ENCODE data around the gene YWHAQ.

YWHAQ gene

DNA sequence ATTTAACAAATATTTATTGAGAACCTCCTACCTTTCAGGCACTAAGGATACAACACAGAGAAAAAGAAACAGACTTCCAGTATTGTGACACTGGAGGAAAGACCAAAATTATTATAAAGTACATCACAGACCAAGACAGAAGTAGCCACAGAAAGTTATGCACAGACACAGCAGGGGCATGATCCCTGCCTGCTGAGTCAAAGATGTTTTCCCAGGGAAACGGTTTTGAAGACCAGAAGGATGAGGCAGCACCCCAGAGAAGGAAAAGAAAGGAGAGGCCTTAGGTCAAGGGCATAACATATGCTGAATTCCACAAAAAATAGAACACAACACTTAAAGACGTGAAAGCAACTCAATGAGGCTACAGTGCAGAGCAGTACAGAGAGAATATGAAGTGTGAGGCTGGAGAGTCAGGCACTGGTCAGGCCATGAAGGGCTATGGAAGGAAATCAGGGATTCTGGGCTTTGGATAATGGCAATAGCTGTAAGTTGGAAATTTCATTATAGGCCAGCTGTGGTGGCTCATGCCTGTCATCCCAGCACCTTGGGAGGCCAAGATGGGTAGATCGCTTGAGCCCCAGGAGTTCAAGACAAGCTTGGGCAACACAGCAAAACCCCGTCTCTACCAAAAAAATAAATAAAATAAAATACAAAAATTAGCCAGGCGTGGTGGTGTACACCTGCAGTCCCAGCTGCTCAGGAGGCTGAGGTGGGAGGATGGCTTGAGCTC lies 83.4 kb downstream of the YWHAQ start:
- no peak for DNase-seq

DNA sequence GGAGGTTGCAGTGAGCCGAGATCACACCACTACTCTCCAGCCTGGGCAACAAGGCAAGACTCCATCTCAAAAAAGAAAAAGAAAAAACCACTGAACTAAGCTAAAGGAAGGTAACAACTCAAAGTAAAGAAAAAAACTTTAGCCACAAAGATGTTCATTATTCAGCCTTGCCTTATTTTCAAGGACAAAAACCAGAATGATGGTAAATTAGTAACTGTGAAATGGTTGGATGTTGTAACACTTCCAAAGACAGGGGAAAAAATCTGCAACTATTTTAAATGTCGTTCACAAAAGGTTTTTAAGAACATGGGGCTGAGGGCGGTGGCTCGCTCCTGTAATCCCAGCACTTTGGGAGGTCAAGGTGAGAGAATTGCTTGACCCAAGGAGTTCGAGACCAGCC lies 85.3 kb downstream of the YWHAQ start:
- no peak for DNase-seq

- DNase-seq = no peak
Measured at GRCh38 chr2:9543557-9543956, 87.2 kb downstream of the YWHAQ start.

DNA sequence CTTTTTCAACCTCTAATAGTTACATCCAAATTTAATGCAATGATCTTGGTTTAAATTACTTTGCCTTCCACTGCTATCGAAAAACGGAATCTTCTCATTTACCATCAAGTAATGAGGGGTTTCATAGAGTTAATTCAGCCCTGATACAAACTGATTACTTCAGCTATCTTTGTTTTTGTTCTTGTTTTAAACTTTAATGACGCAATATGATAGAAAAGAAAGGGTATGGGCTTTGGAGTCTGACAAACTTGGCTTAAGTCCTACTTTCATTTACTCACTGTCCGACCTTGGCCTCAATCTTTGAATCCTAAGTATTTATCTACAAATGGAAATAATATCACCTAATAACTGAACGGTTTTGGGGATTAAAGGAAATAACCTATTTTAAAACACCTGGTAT lies 91.3 kb downstream of the YWHAQ start:
- no peak for DNase-seq

DNA sequence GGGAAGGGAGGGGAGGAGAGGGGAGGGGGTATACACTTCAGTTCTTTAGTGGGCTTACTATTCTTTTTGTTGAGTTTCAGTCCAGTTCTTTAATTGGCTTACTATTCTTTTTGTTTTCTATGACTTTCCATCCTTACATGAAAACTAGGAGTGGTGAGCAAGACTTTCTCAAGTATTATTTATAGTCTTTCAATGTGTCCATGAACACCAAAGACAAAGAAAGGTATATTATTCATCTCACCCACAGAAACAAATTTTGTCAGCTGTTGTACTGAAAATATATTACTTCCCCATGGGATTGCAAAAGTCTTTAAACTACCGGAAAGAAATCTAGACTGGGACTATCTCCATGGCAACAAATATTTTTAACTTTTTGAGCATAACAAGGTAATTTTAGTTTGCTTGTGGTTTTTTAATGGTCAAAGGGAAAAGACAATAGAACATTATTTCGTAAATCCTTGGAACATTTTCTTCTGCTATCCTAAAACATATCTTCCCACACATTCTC lies 92.7 kb downstream of the YWHAQ start:
- DNase-seq = no peak

DNA sequence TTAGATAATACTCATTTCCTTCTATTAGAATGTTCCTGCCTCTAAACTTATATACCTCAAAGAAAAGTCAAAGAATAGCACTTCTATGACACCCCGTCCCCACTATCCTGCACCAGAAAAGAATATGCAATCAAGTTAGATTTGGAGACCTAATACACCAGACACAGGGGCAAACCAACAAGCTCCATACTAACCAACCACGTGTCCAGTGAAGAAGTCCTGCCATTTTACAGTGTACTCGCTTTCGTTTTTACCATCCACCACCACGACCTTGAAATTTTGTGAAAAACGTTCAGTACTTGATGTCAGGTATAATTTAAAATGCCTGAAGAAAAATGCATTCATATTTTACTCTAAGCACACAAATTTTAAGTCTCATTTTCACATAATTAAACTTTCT lies 94.3 kb downstream of the YWHAQ start:
- DNase-seq = no peak

DNA sequence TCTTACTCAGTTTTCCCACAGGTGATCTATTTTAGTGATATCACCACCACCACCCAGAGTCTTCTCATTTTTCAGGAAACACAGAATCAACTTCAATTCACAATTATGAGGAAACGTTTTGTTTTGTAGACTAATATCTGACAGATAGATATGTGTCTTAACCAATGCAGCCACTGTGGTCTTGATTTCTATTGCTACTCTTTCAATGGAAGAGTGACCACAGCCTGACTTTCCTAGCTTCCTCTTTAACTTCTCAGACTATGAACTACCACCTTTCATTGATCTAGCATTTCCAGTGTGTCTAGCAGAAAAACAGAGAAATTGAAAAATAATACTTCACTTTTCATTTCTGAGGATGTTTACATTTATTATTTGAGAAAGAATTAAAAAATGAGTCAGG lies 95.6 kb downstream of the YWHAQ start:
- DNase-seq = no peak
